Inflammatory macrophage (primary cell): ENCODE results near the gene GGT5.
"Not testable (repeated sequence)": the region's sequence is repeated elsewhere in the genome, so short reads cannot be mapped to it uniquely, and the experiment has no call there.

Experiments used
- DNase-seq, 2 donors: peaks; one replicate each; pipeline ENCODE4 v3.0.0-alpha.2; 2020 to 2022

Gene GGT5

GRCh38 chr22:24262185-24262749 is 17.4 kb upstream of the GGT5 start:
- not testable (repeated sequence) for DNase-seq

GRCh38 chr22:24259459-24259858 is 14.6 kb upstream of the GGT5 start:
- peak; percentile 74 to 78 for DNase-seq

GRCh38 chr22:24256736-24257135 is 11.9 kb upstream of the GGT5 start:
- DNase-seq, result not testable (repeated sequence)

GRCh38 chr22:24256136-24256535 is 11.3 kb upstream of the GGT5 start:
- DNase-seq, result not testable (repeated sequence)

GRCh38 chr22:24253126-24253525 is 8.2 kb upstream of the GGT5 start:
- DNase-seq, result not testable (repeated sequence)

- not testable (repeated sequence) for DNase-seq
Observed at GRCh38 chr22:24251286-24251685, 6.4 kb upstream of the GGT5 start.

GRCh38 chr22:24249413-24249812 is 4.5 kb upstream of the GGT5 start:
- not testable (repeated sequence) for DNase-seq

- not testable (repeated sequence) for DNase-seq
Observed at GRCh38 chr22:24248611-24249010, 3.7 kb upstream of the GGT5 start.

GRCh38 chr22:24247564-24248344 is 2.9 kb upstream of the GGT5 start:
- DNase-seq, result peak; percentile 61 to 77

GRCh38 chr22:24247011-24247507 is 2.2 kb upstream of the GGT5 start:
- DNase-seq, result no peak

GRCh38 chr22:24245584-24246561 is 991 bp upstream of the GGT5 start:
- DNase-seq, result not testable (repeated sequence)

GRCh38 chr22:24244144-24244787 is 616 bp downstream of the GGT5 start:
- no peak for DNase-seq

- DNase-seq, result not testable (repeated sequence)
Observed at GRCh38 chr22:24243417-24243816, 1.5 kb downstream of the GGT5 start.

GRCh38 chr22:24240985-24241692 is 3.7 kb downstream of the GGT5 start:
- peak in 1 of 2 donors; percentile 67 for DNase-seq

- no peak for DNase-seq
Observed at GRCh38 chr22:24240381-24240780, 4.5 kb downstream of the GGT5 start.

GRCh38 chr22:24238101-24238694 is 6.7 kb downstream of the GGT5 start:
- DNase-seq, result not testable (repeated sequence)

GRCh38 chr22:24236656-24237055 is 8.2 kb downstream of the GGT5 start:
- DNase-seq, result no peak

GRCh38 chr22:24235315-24235714 is 9.6 kb downstream of the GGT5 start:
- no peak for DNase-seq

- DNase-seq, result no peak
Observed at GRCh38 chr22:24233816-24234215, 11.1 kb downstream of the GGT5 start.

GRCh38 chr22:24233235-24233634 is 11.6 kb downstream of the GGT5 start:
- DNase-seq, result no peak

GRCh38 chr22:24232725-24233124 is 12.2 kb downstream of the GGT5 start:
- no peak for DNase-seq
